Activated CD8-positive, alpha-beta T cell treated with anti-CD3 and anti-CD28 coated beads for 36 hours (primary cell): ENCODE measurements around the gene DTNA. TPM values are rescaled to one million over a fixed set of nuclear protein-coding genes. Genes with fewer than 3 reads are reported as not detected.

ENCODE experiments used
- ATAC-seq: fragments of 200-7000 bp; cut with Tn5 transposase; one replicate; pipeline ENCODE4 v1.10.0; 2021; ENCODE audit warnings: mild to moderate bottlenecking, moderate library complexity
- CTCF ChIA-PET: fragments of 350-600 bp; sonication (Branson Sonifier 250); formaldehyde crosslinking; loops from one replicate; lab custom pipeline; 2021; ENCODE audit warnings: antibody characterized with exemption; lab: Charles Lee
- POLR2A ChIA-PET: fragments of 350-600 bp; sonication (Branson Sonifier 250); formaldehyde crosslinking; loops from one replicate; lab custom pipeline; 2021; ENCODE audit warnings: antibody characterized with exemption; lab: Charles Lee
- DNase-seq: peaks from one replicate; pipeline ENCODE4 v3.0.0-alpha.2; 2020
- H3K27ac Mint-ChIP-seq: one replicate; pipeline ENCODE4 v1.8.0; 2021; ENCODE audit warnings: mild to moderate bottlenecking, mixed read lengths
- H3K27me3 Mint-ChIP-seq: one replicate; pipeline ENCODE4 v1.8.0; 2021; ENCODE audit warnings: mixed read lengths
- H3K36me3 Mint-ChIP-seq: one replicate; pipeline ENCODE4 v1.8.0; 2021; ENCODE audit warnings: low read depth, mixed read lengths
- H3K4me1 Mint-ChIP-seq: one replicate; pipeline ENCODE4 v1.8.0; 2021; ENCODE audit warnings: low read depth, mixed read lengths
- H3K4me3 Mint-ChIP-seq: one replicate; pipeline ENCODE4 v1.8.0; 2021; ENCODE audit warnings: mild to moderate bottlenecking, moderate library complexity, mixed read lengths
- H3K9me3 Mint-ChIP-seq: one replicate; pipeline ENCODE4 v1.8.0; 2021; ENCODE audit warnings: mixed read lengths
- intact Hi-C: fragments of 100-400 bp; cut with micrococcal nuclease; formaldehyde crosslinking; loops from one replicate; pipeline ENCODE4 v1.10.0; 2022
- total RNA-seq, 2 experiments: library from RNA; stranded (reverse); gene quantifications; one replicate each; pipeline ENCODE4 v1.2.3, GENCODE V29; 2021
- TF ChIP-seq, protein P1 (sequence below): fragments of 200-600 bp; IDR thresholded peaks from one replicate; pipeline ENCODE4 v1.8.0; 2022; ENCODE audit warnings: antibody characterized with exemption, mild to moderate bottlenecking

DTNA gene
- total RNA-seq, 2 experiments from 2014 or later: 0.40 to 0.41 TPM

DNA sequence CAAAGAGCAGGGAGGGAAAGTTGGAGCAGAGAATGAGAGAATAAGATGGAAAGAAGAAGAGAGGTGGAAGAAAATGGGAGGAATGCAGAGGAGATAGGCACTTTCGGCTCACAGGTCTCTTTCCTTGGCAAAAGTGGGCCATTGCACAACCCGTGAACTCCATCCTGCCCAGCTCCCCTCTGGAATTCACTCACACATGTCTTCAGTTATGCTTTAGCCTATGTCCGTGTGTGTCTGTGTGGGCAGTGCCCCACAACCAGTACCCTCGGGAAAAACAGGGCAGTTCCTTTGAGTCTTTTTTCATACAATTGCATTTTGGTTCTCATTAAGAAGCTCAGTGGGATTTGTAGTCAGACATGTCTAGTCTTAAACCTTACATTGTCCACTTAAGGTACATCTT, 34.5 kb downstream of the DTNA start:
- no peaks in the 10 kb centered on the region for H3K36me3 Mint-ChIP-seq
- TF ChIP-seq, protein P1, sequence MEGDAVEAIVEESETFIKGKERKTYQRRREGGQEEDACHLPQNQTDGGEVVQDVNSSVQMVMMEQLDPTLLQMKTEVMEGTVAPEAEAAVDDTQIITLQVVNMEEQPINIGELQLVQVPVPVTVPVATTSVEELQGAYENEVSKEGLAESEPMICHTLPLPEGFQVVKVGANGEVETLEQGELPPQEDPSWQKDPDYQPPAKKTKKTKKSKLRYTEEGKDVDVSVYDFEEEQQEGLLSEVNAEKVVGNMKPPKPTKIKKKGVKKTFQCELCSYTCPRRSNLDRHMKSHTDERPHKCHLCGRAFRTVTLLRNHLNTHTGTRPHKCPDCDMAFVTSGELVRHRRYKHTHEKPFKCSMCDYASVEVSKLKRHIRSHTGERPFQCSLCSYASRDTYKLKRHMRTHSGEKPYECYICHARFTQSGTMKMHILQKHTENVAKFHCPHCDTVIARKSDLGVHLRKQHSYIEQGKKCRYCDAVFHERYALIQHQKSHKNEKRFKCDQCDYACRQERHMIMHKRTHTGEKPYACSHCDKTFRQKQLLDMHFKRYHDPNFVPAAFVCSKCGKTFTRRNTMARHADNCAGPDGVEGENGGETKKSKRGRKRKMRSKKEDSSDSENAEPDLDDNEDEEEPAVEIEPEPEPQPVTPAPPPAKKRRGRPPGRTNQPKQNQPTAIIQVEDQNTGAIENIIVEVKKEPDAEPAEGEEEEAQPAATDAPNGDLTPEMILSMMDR: no peak
- ChIA-PET POLR2A (no interaction called here), CTCF (interaction anchor here (0.9 to 1.7 kb wide), 3 partner anchors 8 to 15 kb away, joined by 3 to 4 read pairs (median 3); no protein-coding TSS in a partner anchor)
- peaks cover 7% of the 10 kb centered on the region for H3K27me3 Mint-ChIP-seq
- no peak overlapping the region for H3K4me3 Mint-ChIP-seq
- intact Hi-C loops: no loop called here
- no peaks in the 10 kb centered on the region for H3K4me1 Mint-ChIP-seq
- H3K27ac Mint-ChIP-seq: no peak overlapping the region
- no peaks in the 10 kb centered on the region for H3K9me3 Mint-ChIP-seq
- DNase-seq: no peak
- no peak for ATAC-seq

DNA sequence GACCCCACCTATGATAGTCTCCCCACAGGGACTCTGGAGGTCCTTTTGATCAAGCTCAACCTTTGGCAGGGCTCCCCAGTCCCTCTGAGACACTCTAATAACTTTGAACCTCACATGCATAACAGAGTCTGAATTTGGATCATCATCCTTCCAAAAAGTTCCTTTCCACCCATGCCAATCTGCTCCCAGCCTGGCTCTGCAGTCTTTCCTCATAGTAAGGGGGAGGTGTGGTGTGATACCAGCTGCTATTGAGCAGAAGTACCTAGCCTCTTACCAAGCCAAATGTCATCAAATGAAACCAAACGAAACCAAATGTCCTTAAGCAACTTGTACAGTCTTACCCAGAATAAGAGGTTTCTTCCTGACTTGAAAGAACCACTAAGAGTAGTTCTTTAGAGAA, 36.5 kb downstream of the DTNA start:
- no peaks in the 10 kb centered on the region for H3K4me1 Mint-ChIP-seq
- no peak overlapping the region for H3K4me3 Mint-ChIP-seq
- TF ChIP-seq, protein P1: no peak
- ChIA-PET CTCF (no interaction called here), POLR2A (no interaction called here)
- no peaks in the 10 kb centered on the region for H3K9me3 Mint-ChIP-seq
- H3K36me3 Mint-ChIP-seq: no peaks in the 10 kb centered on the region
- ATAC-seq (no peak), DNase-seq (no peak)
- no peak overlapping the region for H3K27ac Mint-ChIP-seq
- H3K27me3 Mint-ChIP-seq: peaks cover 11% of the 10 kb centered on the region
- intact Hi-C loops: no loop called here

DNA sequence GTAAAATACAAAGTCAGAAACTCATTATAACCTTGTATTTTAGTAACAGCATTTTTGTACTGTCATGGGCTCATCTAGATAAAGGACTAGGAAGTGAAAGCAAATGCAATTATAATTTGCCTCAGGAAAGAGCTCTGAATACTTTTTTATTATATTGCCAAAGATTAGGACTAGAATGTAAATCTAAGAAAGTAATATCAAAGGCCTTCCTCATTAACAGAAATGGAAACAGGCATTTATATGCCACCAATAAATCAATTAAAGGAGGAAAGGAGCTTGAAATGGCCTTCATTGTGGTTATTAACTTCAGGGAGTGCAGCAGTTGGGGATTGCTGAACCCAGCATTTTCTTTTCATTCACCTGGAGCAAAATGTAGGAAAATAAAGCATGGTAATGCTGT, 39.6 kb downstream of the DTNA start:
- no peaks in the 10 kb centered on the region for H3K9me3 Mint-ChIP-seq
- H3K4me3 Mint-ChIP-seq: no peak overlapping the region
- ATAC-seq (no peak), DNase-seq (no peak)
- no peak overlapping the region for H3K27ac Mint-ChIP-seq
- H3K36me3 Mint-ChIP-seq: no peaks in the 10 kb centered on the region
- H3K27me3 Mint-ChIP-seq: peaks cover 16% of the 10 kb centered on the region
- no peaks in the 10 kb centered on the region for H3K4me1 Mint-ChIP-seq
- intact Hi-C loops: no loop called here
- POLR2A ChIA-PET: no interaction called here
- CTCF ChIA-PET: no interaction called here
- TF ChIP-seq, protein P1: no peak

DNA sequence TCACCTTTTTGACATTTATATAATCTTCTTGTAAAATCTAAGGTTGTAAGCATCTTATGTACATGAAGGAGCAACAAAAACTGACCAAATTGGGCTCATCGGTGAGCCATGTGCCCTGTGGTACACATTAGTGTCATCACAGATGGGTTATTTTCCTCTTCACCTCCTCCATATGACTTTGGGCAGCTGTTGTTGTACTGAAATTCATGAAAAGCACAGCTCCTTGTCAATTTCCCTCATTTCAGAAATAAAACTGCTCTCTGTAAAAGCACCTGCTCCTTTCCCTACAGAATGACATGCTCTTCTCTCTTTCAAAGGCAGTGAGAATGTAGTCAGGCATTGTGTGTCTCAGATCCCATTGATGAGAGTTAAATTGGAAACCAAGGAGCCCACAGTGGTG, 42.0 kb downstream of the DTNA start:
- Mint-ChIP-seq H3K27me3 (peaks cover 13% of the 10 kb centered on the region), H3K4me3 (no peak overlapping the region), H3K9me3 (no peaks in the 10 kb centered on the region), H3K27ac (no peak overlapping the region), H3K4me1 (no peaks in the 10 kb centered on the region), H3K36me3 (no peaks in the 10 kb centered on the region)
- no peak for ATAC-seq
- TF ChIP-seq, protein P1: no peak
- CTCF ChIA-PET: no interaction called here
- no peak for DNase-seq
- POLR2A ChIA-PET: no interaction called here
- intact Hi-C loops: no loop called here

DNA sequence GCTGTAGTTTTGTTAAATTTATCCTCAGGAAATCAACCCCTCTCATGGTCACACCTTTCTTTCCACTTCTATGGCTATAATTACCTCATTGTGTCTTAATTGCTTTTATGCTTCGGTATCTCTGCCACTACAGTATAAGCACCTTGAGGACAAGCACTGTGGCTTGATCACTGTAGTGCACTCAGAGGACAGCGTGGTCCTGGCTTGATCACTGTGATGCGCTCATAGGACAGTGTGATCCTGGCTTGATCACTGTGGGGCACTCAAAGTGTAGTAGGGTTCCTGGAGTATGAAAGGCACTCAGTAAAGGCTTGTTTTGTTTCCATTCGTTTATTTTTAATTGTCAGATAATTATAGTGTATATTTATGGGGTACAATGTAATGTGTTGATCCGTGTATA, 44.2 kb downstream of the DTNA start:
- Mint-ChIP-seq H3K27me3 (peaks cover 16% of the 10 kb centered on the region), H3K4me3 (no peak overlapping the region), H3K27ac (no peak overlapping the region), H3K36me3 (no peaks in the 10 kb centered on the region), H3K4me1 (no peaks in the 10 kb centered on the region), H3K9me3 (no peaks in the 10 kb centered on the region)
- CTCF ChIA-PET: interaction anchor here (1.1 to 1.6 kb wide), 2 partner anchors 9 to 24 kb away, joined by 3 to 5 read pairs; no protein-coding TSS in a partner anchor
- ATAC-seq (no peak), DNase-seq (no peak)
- intact Hi-C loops: no loop called here
- TF ChIP-seq, protein P1: no peak
- POLR2A ChIA-PET: no interaction called here
